Measurements from ENCODE around the gene WDFY3.

The WDFY3 gene

GRCh38 chr4:84737656-84738055, 228.8 kb downstream of the WDFY3 start:
- H3K27ac ChIP-seq: no peak overlapping the region
- TF ChIP-seq ZFX (IDR thresholded peaks at IDR 0.05): no peak
- TF ChIP-seq CTCF (conservative IDR thresholded peaks at IDR 0.05): no peak

- no peak for TF ChIP-seq ZFX (IDR thresholded peaks at IDR 0.05)
- no peak for TF ChIP-seq CTCF (conservative IDR thresholded peaks at IDR 0.05)
- H3K27ac ChIP-seq: no peak overlapping the region
Observed at GRCh38 chr4:84734037-84734436, 232.5 kb downstream of the WDFY3 start.

- TF ChIP-seq CTCF (conservative IDR thresholded peaks at IDR 0.05) (no peak), ZFX (IDR thresholded peaks at IDR 0.05) (no peak)
- H3K27ac ChIP-seq: no peak overlapping the region
Observed at GRCh38 chr4:84733343-84734033, 233.0 kb downstream of the WDFY3 start.

- TF ChIP-seq CTCF (conservative IDR thresholded peaks at IDR 0.05) (no peak), ZFX (IDR thresholded peaks at IDR 0.05) (no peak)
- no peak overlapping the region for H3K27ac ChIP-seq
Observed at GRCh38 chr4:84730375-84730774, 236.1 kb downstream of the WDFY3 start.

- TF ChIP-seq CTCF (conservative IDR thresholded peaks at IDR 0.05) (no peak), ZFX (IDR thresholded peaks at IDR 0.05) (no peak)
Observed at GRCh38 chr4:84727491-84727890, 239.0 kb downstream of the WDFY3 start.

GRCh38 chr4:84726356-84726755, 240.1 kb downstream of the WDFY3 start:
- TF ChIP-seq CTCF (conservative IDR thresholded peaks at IDR 0.05): no peak
- TF ChIP-seq ZFX (IDR thresholded peaks at IDR 0.05): no peak
- H3K27ac ChIP-seq: no peak overlapping the region

More at GRCh38 chr4:84727491-84727890, 239.0 kb downstream of the WDFY3 start:
- no peak overlapping the region for H3K27ac ChIP-seq

- TF ChIP-seq CTCF (conservative IDR thresholded peaks at IDR 0.05): no peak
- H3K27ac ChIP-seq: no peak overlapping the region
Observed at GRCh38 chr4:84722720-84723119, 243.8 kb downstream of the WDFY3 start.

Data from C4-2B (cell line).